ENCODE results near the gene SLC24A1. TPM values are rescaled to one million over a fixed set of nuclear protein-coding genes. Genes with fewer than 3 reads are reported as not detected.
A peak's percentile ranks its signal among the peaks of the same experiment; 100 is the strongest.

SLC24A1 gene
- total and polyA plus RNA-seq, 2 of the 13 experiments (the other 11 are each of a cell fraction or from before 2014, with no cell fraction given), result 5.9 to 8.3 TPM

DNA sequence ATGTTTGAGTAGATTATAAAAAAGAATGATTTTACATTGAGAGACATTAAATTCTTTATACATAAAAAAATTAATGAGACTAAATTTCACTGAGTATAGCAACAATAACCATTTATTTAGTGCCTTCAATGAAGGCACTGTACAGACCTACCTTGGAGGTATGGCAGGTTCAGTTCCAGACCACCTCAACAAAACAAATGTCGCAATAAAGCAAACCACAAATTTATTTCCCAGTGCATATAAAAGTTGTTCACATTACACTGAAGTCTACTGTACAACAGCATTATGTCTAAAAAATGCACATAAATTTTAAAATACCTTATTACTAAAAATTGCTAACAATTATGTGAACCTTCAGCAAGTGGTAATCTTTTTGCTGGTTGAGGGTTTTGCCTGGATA, 58.8 kb downstream of the SLC24A1 start:
- Histone ChIP-seq H3K4me1 (ENCODE audit: insufficient read depth, low read length) (no peaks in the 10 kb centered on the region), H2AFZ (ENCODE audit: low read length) (no peak overlapping the region), H3K4me2 (ENCODE audit: low read depth, low read length) (no peak overlapping the region), H3K27me3 (ENCODE audit: control insufficient read depth in 1 of 2, insufficient read depth in 2 of 2, low read length in 2 of 2) (no peaks in the 10 kb centered on the region), H3K36me3 (replicated peaks in 1 of 2; ENCODE audit: control insufficient read depth in 1 of 2, insufficient read depth in 2 of 2, low read length in 2 of 2) (0 out of 5 replicates have a peak, but pooled peaks cover 0 to 2% of the 10 kb centered on the region in 2 experiments), H3K79me2 (ENCODE audit: insufficient read depth, low read length) (no peaks in the 10 kb centered on the region), H4K20me1 (ENCODE audit: insufficient read depth, low read length) (no peaks in the 10 kb centered on the region), H3K27ac (ENCODE audit: extremely low read length, insufficient read depth, low read length) (no peak overlapping the region), H3K9me3 (ENCODE audit: low read length) (no peaks in the 10 kb centered on the region), H3K4me3 (replicated peaks in 1 of 3; ENCODE audit: insufficient read depth in 1 of 3, low read depth in 2 of 3, low read length in 3 of 3) (no peak overlapping the region), H3K9ac (ENCODE audit: insufficient read depth, low read depth, low read length) (no peak overlapping the region)
- intact Hi-C loops (cut with micrococcal nuclease; ENCODE audit: unreplicated experiment), result no loop called here
- TF ChIP-seq, protein P1, sequence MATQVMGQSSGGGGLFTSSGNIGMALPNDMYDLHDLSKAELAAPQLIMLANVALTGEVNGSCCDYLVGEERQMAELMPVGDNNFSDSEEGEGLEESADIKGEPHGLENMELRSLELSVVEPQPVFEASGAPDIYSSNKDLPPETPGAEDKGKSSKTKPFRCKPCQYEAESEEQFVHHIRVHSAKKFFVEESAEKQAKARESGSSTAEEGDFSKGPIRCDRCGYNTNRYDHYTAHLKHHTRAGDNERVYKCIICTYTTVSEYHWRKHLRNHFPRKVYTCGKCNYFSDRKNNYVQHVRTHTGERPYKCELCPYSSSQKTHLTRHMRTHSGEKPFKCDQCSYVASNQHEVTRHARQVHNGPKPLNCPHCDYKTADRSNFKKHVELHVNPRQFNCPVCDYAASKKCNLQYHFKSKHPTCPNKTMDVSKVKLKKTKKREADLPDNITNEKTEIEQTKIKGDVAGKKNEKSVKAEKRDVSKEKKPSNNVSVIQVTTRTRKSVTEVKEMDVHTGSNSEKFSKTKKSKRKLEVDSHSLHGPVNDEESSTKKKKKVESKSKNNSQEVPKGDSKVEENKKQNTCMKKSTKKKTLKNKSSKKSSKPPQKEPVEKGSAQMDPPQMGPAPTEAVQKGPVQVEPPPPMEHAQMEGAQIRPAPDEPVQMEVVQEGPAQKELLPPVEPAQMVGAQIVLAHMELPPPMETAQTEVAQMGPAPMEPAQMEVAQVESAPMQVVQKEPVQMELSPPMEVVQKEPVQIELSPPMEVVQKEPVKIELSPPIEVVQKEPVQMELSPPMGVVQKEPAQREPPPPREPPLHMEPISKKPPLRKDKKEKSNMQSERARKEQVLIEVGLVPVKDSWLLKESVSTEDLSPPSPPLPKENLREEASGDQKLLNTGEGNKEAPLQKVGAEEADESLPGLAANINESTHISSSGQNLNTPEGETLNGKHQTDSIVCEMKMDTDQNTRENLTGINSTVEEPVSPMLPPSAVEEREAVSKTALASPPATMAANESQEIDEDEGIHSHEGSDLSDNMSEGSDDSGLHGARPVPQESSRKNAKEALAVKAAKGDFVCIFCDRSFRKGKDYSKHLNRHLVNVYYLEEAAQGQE (IDR thresholded peaks at IDR 0.05; ENCODE audit: borderline replicate concordance in 1 of 2, low read depth in 1 of 2, low read length in 2 of 2), result no peak
- peak; percentile 56; the same call in 1 of the 2 replicates for TF ChIP-seq CEBPB (IDR thresholded peaks at IDR 0.05; ENCODE audit: borderline replicate concordance, low read depth, low read length)
- in situ Hi-C loops (cut with HindIII; ENCODE audit: extremely low pct_ligation_motif_present, low pct_unique_long_range_greater_than_20kb), result no loop called here
- ChIA-PET CTCF (ENCODE audit: low intra/inter-chr PET ratio, low total read pairs) (no interaction called here), POLR2A (no interaction called here)
- no peak for DNase-seq (ENCODE audit: low spot score)
- FAIRE-seq, result no peak
- no TSS peak for BruUV-seq (replicated peaks)
- 97% methylated on average over 1 of the region's 1 CpG for WGBS (ENCODE audit: low lambda C conversion rate)
- no peak for ATAC-seq

DNA sequence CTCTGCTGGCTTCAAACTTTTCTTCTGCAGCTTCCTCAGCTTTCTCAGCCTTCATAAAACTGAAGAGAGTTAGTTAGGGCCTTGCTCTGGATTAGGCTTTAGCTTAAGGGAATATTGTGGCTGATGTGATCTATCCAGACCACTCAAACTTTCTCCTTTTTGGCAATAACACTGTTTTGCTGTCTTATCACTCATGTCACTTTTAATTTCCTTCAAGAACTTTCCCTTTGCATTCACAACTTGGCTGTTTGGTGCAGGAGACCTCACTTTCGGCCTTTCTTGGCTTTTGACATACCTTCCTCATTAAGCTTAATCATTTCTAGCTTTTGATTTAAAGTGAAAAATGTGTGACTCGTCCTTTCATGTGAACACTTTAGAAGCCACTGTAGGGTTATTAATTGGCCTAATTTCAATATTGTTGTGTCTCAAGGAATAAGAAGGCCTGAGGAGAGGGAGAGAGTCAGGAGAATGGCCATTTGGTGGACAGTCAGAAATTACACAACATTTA, 60.7 kb downstream of the SLC24A1 start:
- no peaks in the 10 kb centered on the region for H3K79me2 ChIP-seq (ENCODE audit: insufficient read depth, low read length)
- POLR2A ChIA-PET, result no interaction called here
- no peak for DNase-seq (ENCODE audit: low spot score)
- intact Hi-C loops (cut with micrococcal nuclease; ENCODE audit: unreplicated experiment) (no loop called here), in situ Hi-C loops (cut with HindIII; ENCODE audit: extremely low pct_ligation_motif_present, low pct_unique_long_range_greater_than_20kb) (no loop called here)
- FAIRE-seq, result no peak
- no peaks in the 10 kb centered on the region for H3K9me3 ChIP-seq (ENCODE audit: low read length)
- BruUV-seq (replicated peaks), result no TSS peak
- TF ChIP-seq ZNF614 (CRISPR knock-in tag; IDR thresholded peaks at IDR 0.05; ENCODE audit: borderline replicate concordance) (no peak), TGIF2 (CRISPR knock-in tag; IDR thresholded peaks at IDR 0.05) (no peak), ZNF737 (CRISPR knock-in tag; IDR thresholded peaks at IDR 0.05; ENCODE audit: borderline replicate concordance) (no peak)
- TF ChIP-seq, protein P2, sequence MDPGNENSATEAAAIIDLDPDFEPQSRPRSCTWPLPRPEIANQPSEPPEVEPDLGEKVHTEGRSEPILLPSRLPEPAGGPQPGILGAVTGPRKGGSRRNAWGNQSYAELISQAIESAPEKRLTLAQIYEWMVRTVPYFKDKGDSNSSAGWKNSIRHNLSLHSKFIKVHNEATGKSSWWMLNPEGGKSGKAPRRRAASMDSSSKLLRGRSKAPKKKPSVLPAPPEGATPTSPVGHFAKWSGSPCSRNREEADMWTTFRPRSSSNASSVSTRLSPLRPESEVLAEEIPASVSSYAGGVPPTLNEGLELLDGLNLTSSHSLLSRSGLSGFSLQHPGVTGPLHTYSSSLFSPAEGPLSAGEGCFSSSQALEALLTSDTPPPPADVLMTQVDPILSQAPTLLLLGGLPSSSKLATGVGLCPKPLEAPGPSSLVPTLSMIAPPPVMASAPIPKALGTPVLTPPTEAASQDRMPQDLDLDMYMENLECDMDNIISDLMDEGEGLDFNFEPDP (CRISPR knock-in tag; conservative IDR thresholded peaks at IDR 0.05), result no peak
- TF ChIP-seq, protein P3, sequence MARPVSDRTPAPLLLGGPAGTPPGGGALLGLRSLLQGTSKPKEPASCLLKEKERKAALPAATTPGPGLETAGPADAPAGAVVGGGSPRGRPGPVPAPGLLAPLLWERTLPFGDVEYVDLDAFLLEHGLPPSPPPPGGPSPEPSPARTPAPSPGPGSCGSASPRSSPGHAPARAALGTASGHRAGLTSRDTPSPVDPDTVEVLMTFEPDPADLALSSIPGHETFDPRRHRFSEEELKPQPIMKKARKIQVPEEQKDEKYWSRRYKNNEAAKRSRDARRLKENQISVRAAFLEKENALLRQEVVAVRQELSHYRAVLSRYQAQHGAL (CRISPR knock-in tag; IDR thresholded peaks at IDR 0.05; ENCODE audit: not compliant biosample characterization), result no peak
- TF ChIP-seq, protein P4, sequence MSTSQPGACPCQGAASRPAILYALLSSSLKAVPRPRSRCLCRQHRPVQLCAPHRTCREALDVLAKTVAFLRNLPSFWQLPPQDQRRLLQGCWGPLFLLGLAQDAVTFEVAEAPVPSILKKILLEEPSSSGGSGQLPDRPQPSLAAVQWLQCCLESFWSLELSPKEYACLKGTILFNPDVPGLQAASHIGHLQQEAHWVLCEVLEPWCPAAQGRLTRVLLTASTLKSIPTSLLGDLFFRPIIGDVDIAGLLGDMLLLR (CRISPR knock-in tag; IDR thresholded peaks at IDR 0.05), result no peak
- TF ChIP-seq, protein P5, sequence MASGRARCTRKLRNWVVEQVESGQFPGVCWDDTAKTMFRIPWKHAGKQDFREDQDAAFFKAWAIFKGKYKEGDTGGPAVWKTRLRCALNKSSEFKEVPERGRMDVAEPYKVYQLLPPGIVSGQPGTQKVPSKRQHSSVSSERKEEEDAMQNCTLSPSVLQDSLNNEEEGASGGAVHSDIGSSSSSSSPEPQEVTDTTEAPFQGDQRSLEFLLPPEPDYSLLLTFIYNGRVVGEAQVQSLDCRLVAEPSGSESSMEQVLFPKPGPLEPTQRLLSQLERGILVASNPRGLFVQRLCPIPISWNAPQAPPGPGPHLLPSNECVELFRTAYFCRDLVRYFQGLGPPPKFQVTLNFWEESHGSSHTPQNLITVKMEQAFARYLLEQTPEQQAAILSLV (CRISPR knock-in tag; IDR thresholded peaks at IDR 0.05; ENCODE audit: borderline replicate concordance), result no peak
- no peaks in the 10 kb centered on the region for H3K36me3 ChIP-seq (replicated peaks in 1 of 2; ENCODE audit: control insufficient read depth in 1 of 2, insufficient read depth in 2 of 2, low read length in 2 of 2)
- no peak overlapping the region for H3K9ac ChIP-seq (ENCODE audit: insufficient read depth, low read depth, low read length)
- no peak overlapping the region for H3K4me3 ChIP-seq (replicated peaks in 1 of 3; ENCODE audit: insufficient read depth in 1 of 3, low read depth in 2 of 3, low read length in 3 of 3)
- ATAC-seq, result no peak
- no peak overlapping the region for H2AFZ ChIP-seq (ENCODE audit: low read length)
- H3K27ac ChIP-seq (ENCODE audit: extremely low read length, insufficient read depth, low read length), result no peak overlapping the region
- no peak overlapping the region for H3K4me2 ChIP-seq (ENCODE audit: low read depth, low read length)
- H3K27me3 ChIP-seq (ENCODE audit: control insufficient read depth in 1 of 2, insufficient read depth in 2 of 2, low read length in 2 of 2), result no peaks in the 10 kb centered on the region
- H4K20me1 ChIP-seq (ENCODE audit: insufficient read depth, low read length), result no peaks in the 10 kb centered on the region
- WGBS (ENCODE audit: low lambda C conversion rate), result 97% methylated on average over 2 of the region's 2 CpGs
- CTCF ChIA-PET (ENCODE audit: low intra/inter-chr PET ratio, low total read pairs), result no interaction called here
- no peaks in the 10 kb centered on the region for H3K4me1 ChIP-seq (ENCODE audit: insufficient read depth, low read length)
